OCI-LY7 (cell line): ENCODE results near the gene SLC18A3.

Source experiments
- EZH2phosphoT487 ChIP-seq: fragments of 200-600 bp; sonication (generic); IDR thresholded peaks from 2 replicates; pipeline ENCODE4 v1.6.1; 2018; ENCODE audit warnings: low read depth, borderline replicate concordance, mild to moderate bottlenecking, mixed run types, antibody characterized with exemption, low read length, moderate library complexity, mixed read lengths
- TF ChIP-seq, protein P1 (sequence below): fragments of 200-600 bp; sonication (generic); conservative IDR thresholded peaks from 2 replicates; pipeline ENCODE4 v1.5.1; 2014; ENCODE audit warnings: mild to moderate bottlenecking, antibody characterized with exemption, low read length, moderate library complexity, mixed read lengths

DNA sequence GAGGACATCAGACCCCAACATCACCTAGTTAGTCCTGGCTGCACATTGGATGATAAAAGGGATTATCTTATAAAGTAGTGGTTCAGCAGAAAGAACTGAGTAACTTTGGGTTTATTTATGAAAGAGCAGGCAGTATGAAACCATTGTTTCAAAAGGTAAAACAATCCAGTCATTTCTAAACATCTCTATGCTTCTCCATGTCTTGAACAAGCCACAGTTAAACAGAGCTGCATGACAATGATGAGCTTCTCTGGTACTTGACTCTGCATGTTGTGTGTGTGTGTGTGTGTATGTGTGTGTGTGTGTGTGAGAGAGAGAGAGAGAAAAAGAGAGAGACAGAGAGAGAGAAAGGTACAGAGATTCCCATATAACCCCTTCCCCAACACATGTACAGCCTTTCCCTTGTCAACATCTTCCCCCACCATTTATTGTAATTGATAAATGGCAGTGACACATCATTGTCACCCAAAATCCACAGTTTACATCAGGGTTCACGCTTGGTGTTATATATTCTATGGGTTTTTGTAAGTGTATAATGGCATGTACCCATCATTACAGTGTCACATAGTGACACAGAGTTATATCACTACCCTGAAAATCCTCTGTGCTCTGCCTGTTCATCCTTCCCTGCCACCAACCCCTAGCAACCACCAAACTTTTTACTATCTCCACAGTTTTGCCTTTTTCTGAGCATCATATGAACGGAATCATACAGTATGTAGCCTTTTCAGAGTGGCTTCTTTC is 32.8 kb upstream of the SLC18A3 start:
- TF ChIP-seq, protein P1, sequence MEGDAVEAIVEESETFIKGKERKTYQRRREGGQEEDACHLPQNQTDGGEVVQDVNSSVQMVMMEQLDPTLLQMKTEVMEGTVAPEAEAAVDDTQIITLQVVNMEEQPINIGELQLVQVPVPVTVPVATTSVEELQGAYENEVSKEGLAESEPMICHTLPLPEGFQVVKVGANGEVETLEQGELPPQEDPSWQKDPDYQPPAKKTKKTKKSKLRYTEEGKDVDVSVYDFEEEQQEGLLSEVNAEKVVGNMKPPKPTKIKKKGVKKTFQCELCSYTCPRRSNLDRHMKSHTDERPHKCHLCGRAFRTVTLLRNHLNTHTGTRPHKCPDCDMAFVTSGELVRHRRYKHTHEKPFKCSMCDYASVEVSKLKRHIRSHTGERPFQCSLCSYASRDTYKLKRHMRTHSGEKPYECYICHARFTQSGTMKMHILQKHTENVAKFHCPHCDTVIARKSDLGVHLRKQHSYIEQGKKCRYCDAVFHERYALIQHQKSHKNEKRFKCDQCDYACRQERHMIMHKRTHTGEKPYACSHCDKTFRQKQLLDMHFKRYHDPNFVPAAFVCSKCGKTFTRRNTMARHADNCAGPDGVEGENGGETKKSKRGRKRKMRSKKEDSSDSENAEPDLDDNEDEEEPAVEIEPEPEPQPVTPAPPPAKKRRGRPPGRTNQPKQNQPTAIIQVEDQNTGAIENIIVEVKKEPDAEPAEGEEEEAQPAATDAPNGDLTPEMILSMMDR: no peak
- no peak for TF ChIP-seq EZH2phosphoT487
